H1 (cell line): ENCODE data around the gene ULBP1. TPM values are rescaled to one million over a fixed set of nuclear protein-coding genes. Genes with fewer than 3 reads are reported as not detected.

Experiments used
- CTCF ChIA-PET: fragments of 300-600 bp; sonication (Branson Sonifier 250); formaldehyde crosslinking; loops from one replicate; lab custom pipeline; 2021; ENCODE audit not compliant: partially characterized antibody; lab: Charles Lee
- POLR2A ChIA-PET: fragments of 300-600 bp; sonication (Branson Sonifier 250); formaldehyde crosslinking; loops from one replicate; lab custom pipeline; 2021; ENCODE audit warnings: inconsistent platforms; ENCODE audit not compliant: partially characterized antibody; lab: Charles Lee
- DNase-seq, 2 experiments: peaks; one replicate each; pipeline versions ENCODE4 v3.0.0 to v3.0.0-alpha.2; 2010 to 2022; ENCODE audit warnings: low spot score in 2 of 2, low read depth in 1 of 2, mixed read lengths in 1 of 2
- FAIRE-seq: peaks from 2 replicates; lab custom pipeline; 2011; peaks lifted over from hg19 to GRCh38; lab: Jason Lieb, UNC
- H2AFZ ChIP-seq: 2 replicates; pipeline ENCODE4 v1.8.1; 2012; ENCODE audit warnings: low read length, inconsistent platforms
- H2AK5ac ChIP-seq: 2 replicates; pipeline ENCODE4 v1.6.1; 2013; ENCODE audit warnings: low read depth, low read length
- H2BK120ac ChIP-seq: replicated peaks from 2 replicates; pipeline ENCODE3; 2013; ENCODE audit warnings: low read depth, low read length, inconsistent platforms
- H2BK12ac ChIP-seq: 2 replicates; pipeline ENCODE4 v1.6.1; 2013; ENCODE audit warnings: low read depth, low read length
- H2BK15ac ChIP-seq: 2 replicates; pipeline ENCODE4 v1.6.1; 2013; ENCODE audit warnings: low read length
- H2BK20ac ChIP-seq: 2 replicates; pipeline ENCODE4 v1.6.1; 2013; ENCODE audit warnings: low read length
- H2BK5ac ChIP-seq: 2 replicates; pipeline ENCODE4 v1.6.1; 2013; ENCODE audit warnings: low read depth, low read length
- H3K14ac ChIP-seq: 2 replicates; pipeline ENCODE4 v1.6.1; 2013; ENCODE audit warnings: inconsistent platforms; ENCODE audit not compliant: insufficient read length
- H3K18ac ChIP-seq: 2 replicates; pipeline ENCODE4 v1.6.1; 2013; ENCODE audit warnings: low read length; ENCODE audit errors: extremely low read depth
- H3K23ac ChIP-seq: 2 replicates; pipeline ENCODE4 v1.6.1; 2013; ENCODE audit warnings: inconsistent platforms; ENCODE audit not compliant: insufficient read length
- H3K23me2 ChIP-seq: 2 replicates; pipeline ENCODE4 v1.6.1; 2013; ENCODE audit warnings: low read depth, low read length
- H3K27ac ChIP-seq: 2 replicates; pipeline ENCODE4 v1.6.1; 2011; ENCODE audit warnings: low read depth, low read length, inconsistent platforms
- H3K27me3 ChIP-seq, 4 experiments: replicated peaks in 1 of 4; 1 replicate in 1 of 4; 2 replicates in 3 of 4; pipeline versions ENCODE4 v1.6.1 to v1.8.1; 2011 to 2013; ENCODE audit warnings: low read length in 3 of 4, mild to moderate bottlenecking in 3 of 4, inconsistent platforms in 2 of 4, mixed read lengths in 2 of 4, moderate library complexity in 1 of 4; ENCODE audit not compliant: control insufficient read depth in 3 of 4, insufficient read depth in 3 of 4; ENCODE audit errors: extremely low read depth in 1 of 4
- H3K36me3 ChIP-seq, 4 experiments: 2 replicates each; pipeline versions ENCODE4 v1.6.1 to v1.8.1; 2011 to 2013; ENCODE audit warnings: mild to moderate bottlenecking in 4 of 4, low read length in 3 of 4, moderate library complexity in 2 of 4, control low read depth in 1 of 4, inconsistent platforms in 1 of 4; ENCODE audit not compliant: insufficient read depth in 4 of 4, control insufficient read depth in 2 of 4
- H3K4ac ChIP-seq: replicated peaks from 2 replicates; pipeline ENCODE3; 2013; ENCODE audit warnings: low read length, low read depth, mixed read lengths, inconsistent platforms; ENCODE audit not compliant: insufficient read length
- H3K4me1 ChIP-seq, 4 experiments: replicated peaks in 1 of 4; 1 replicate in 1 of 4; 2 replicates in 3 of 4; pipeline versions ENCODE4 v1.6.1 to v1.8.1; 2011 to 2013; ENCODE audit warnings: low read length in 3 of 4, inconsistent platforms in 2 of 4, mixed read lengths in 1 of 4; ENCODE audit not compliant: insufficient read depth in 4 of 4, control insufficient read depth in 3 of 4
- H3K4me2 ChIP-seq, 2 experiments: 2 replicates each; pipeline versions ENCODE4 v1.6.1 to v1.8.1; 2011 to 2013; ENCODE audit warnings: low read depth in 2 of 2, low read length in 2 of 2, control low read depth in 1 of 2, inconsistent platforms in 1 of 2, mild to moderate bottlenecking in 1 of 2; ENCODE audit not compliant: insufficient read depth in 1 of 2
- H3K4me3 ChIP-seq, 4 experiments: fragments of 200-600, 300-600 bp in 1 of 4; sonication (generic), shearing (Covaris generic), sonication (Bioruptor Twin) in 1 of 4; 2 replicates each; pipeline versions ENCODE4 v1.5.1 to v1.8.1; 2011 to 2016; ENCODE audit warnings: low read length in 4 of 4, low read depth in 3 of 4, control low read depth in 2 of 4, inconsistent platforms in 2 of 4, mild to moderate bottlenecking in 2 of 4, mixed read lengths in 1 of 4, moderate library complexity in 1 of 4; ENCODE audit not compliant: insufficient read depth in 2 of 4; ENCODE audit errors: extremely low read depth in 1 of 4
- H3K56ac ChIP-seq: replicated peaks from 2 replicates; pipeline ENCODE3; 2013; ENCODE audit warnings: low read depth, mild to moderate bottlenecking, mixed read lengths, low read length, inconsistent platforms; ENCODE audit not compliant: insufficient read length
- H3K79me1 ChIP-seq: 2 replicates; pipeline ENCODE4 v1.6.1; 2013; ENCODE audit warnings: low read depth, low read length, control low read depth
- H3K79me2 ChIP-seq, 2 experiments: 2 replicates each; pipeline versions ENCODE4 v1.6.1 to v1.8.1; 2012 to 2013; ENCODE audit warnings: low read length in 2 of 2, mild to moderate bottlenecking in 2 of 2, inconsistent platforms in 1 of 2; ENCODE audit not compliant: insufficient read depth in 2 of 2, control insufficient read depth in 1 of 2
- H3K9ac ChIP-seq, 4 experiments: replicated peaks in 1 of 4; 1 replicate in 1 of 4; 2 replicates in 3 of 4; pipeline versions ENCODE4 v1.6.1 to v1.8.1; 2011 to 2013; ENCODE audit warnings: low read depth in 3 of 4, low read length in 3 of 4, control low read depth in 2 of 4, mild to moderate bottlenecking in 2 of 4, moderate library complexity in 2 of 4, inconsistent platforms in 1 of 4; ENCODE audit errors: extremely low read depth in 1 of 4
- H3K9me3 ChIP-seq, 2 experiments: 2 replicates each; pipeline versions ENCODE4 v1.6.1 to v1.8.1; 2012 to 2013; ENCODE audit warnings: mild to moderate bottlenecking in 2 of 2, moderate library complexity in 2 of 2, control low read depth in 1 of 2, inconsistent platforms in 1 of 2, low read depth in 1 of 2, low read length in 1 of 2, mixed read lengths in 1 of 2; ENCODE audit not compliant: insufficient read depth in 2 of 2
- H4K20me1 ChIP-seq, 2 experiments: replicated peaks in 1 of 2; 2 replicates each; pipeline versions ENCODE3 to v1.8.1; 2011 to 2013; ENCODE audit warnings: inconsistent platforms in 2 of 2, low read length in 2 of 2, mild to moderate bottlenecking in 1 of 2; ENCODE audit not compliant: insufficient read depth in 2 of 2, control insufficient read depth in 1 of 2
- H4K5ac ChIP-seq: 2 replicates; pipeline ENCODE4 v1.6.1; 2013; ENCODE audit warnings: low read length, low read depth, mixed read lengths, inconsistent platforms; ENCODE audit not compliant: insufficient read length
- H4K8ac ChIP-seq: 2 replicates; pipeline ENCODE4 v1.8.0; 2013; ENCODE audit warnings: mild to moderate bottlenecking, moderate library complexity, low read length, inconsistent platforms; ENCODE audit not compliant: insufficient read depth; ENCODE audit errors: extremely low read depth
- H4K91ac ChIP-seq: replicated peaks from 2 replicates; pipeline ENCODE3; 2013; ENCODE audit warnings: low read length, mixed read lengths, inconsistent platforms; ENCODE audit not compliant: insufficient read length
- CHD1 ChIP-seq: IDR thresholded peaks from 2 replicates; pipeline ENCODE4 v1.6.1; 2012; ENCODE audit warnings: low read depth, low read length, improper control_type of control experiment
- HDAC6 ChIP-seq: IDR thresholded peaks from one replicate; pipeline ENCODE4 v1.7.1; 2012; ENCODE audit warnings: low read depth, mild to moderate bottlenecking, inconsistent platforms, low read length, moderate library complexity
- SIN3A ChIP-seq, 2 experiments: IDR thresholded peaks in 1 of 2; conservative IDR thresholded peaks in 1 of 2; 2 replicates each; pipeline ENCODE4 v1.6.1; 2011 to 2012; ENCODE audit warnings: low read length in 2 of 2, improper control_type of control experiment in 1 of 2, low read depth in 1 of 2, mild to moderate bottlenecking in 1 of 2
- WGBS, 2 experiments: shearing (Covaris generic) in 1 of 2; methylation state at CpG; one replicate each; pipeline versions ENCODE4 v1.1.6 to v1.1.7; 2013 to 2015; ENCODE audit warnings: low lambda C conversion rate in 2 of 2, mixed read lengths in 2 of 2, inconsistent platforms in 1 of 2, low coverage in 1 of 2, missing lambda C conversion rate in 1 of 2; ENCODE audit not compliant: insufficient replicate concordance in 2 of 2, insufficient coverage in 1 of 2, insufficient read length in 1 of 2; ENCODE audit errors: extremely low coverage in 1 of 2, missing lambda C conversion rate in 1 of 2; 5-methylcytosine and 5-hydroxymethylcytosine counted together
- polyA plus RNA-seq, 7 experiments: library from polyadenylated mRNA; depleted of rRNA in 3 of 7; stranded (reverse) in 5 of 7; unstranded in 2 of 7; fragments of >200 nt in 5 of 7; fragments of 200-250 nt in 2 of 7; gene quantifications; 1 replicate in 5 of 7; 2 replicates in 1 of 7; 4 replicates in 1 of 7; pipeline versions ENCODE4 v1.2.1 to v1.2.3, GENCODE V29; 2011 to 2013; ENCODE audit warnings: missing spikeins in 2 of 7, mixed read lengths in 2 of 7
- total RNA-seq: library from RNA; stranded (reverse); fragmentation: NEBNext Ultra II Directional; extraction: Animal tissue kit (Norgen Biotek cat#: 25700); gene quantifications from 2 replicates; pipeline ENCODE4 v1.2.1, GENCODE V29; 2021
- TF ChIP-seq, protein P1 (sequence below): IDR thresholded peaks from 2 replicates; pipeline ENCODE4 v1.6.1; 2012; ENCODE audit warnings: inconsistent platforms
- TF ChIP-seq, protein P2 (sequence below): IDR thresholded peaks from 2 replicates; pipeline ENCODE4 v1.6.1; 2012; ENCODE audit warnings: low read length, inconsistent platforms

Gene ULBP1
- total and polyA plus RNA-seq, 2 of the 8 experiments (the other 6 are each of a cell fraction or from before 2014, with no cell fraction given): 0.32 to 0.60 TPM

DNA sequence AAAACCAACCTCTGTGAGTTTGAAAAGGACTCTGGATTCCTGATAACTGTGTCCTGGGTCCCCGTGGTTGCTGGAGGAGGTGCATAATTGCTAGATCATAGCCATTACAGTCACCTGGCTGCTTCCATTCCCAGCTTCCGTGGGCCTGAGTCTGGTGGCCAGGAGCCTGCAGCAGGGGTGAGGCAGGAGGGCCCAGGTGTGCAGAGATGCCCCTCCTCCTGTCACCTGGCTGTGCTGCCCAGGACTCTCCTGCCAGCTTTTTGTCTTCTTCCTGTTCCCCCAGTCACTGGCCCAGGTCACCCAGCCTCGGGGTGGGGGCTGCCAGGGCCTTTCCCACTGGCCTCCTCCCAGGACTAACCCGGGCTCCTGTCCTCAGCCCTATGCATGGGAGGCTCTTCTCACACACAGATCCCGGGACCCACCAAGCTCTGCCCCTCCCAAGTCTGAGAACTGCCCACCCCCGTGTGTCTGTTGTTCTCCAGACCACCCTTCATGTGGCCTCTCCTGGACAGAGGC lies 31.6 kb downstream of the ULBP1 start:
- no peak overlapping the region for H2BK20ac ChIP-seq
- H4K91ac ChIP-seq: no peak overlapping the region
- H2BK120ac ChIP-seq: no peak overlapping the region
- peaks cover 6 to 9% of the 10 kb centered on the region in 2 experiments for H4K20me1 ChIP-seq
- no peak overlapping the region for H3K9ac ChIP-seq
- no peaks in the 10 kb centered on the region for H3K79me2 ChIP-seq
- WGBS, 2 experiments: 70% methylated on average over 6 of the region's 6 CpGs; no CpG with 5 or more reads in 1 of the 2 experiments
- H3K23me2 ChIP-seq: no peaks in the 10 kb centered on the region; the same call in 1 of the 2 replicates
- H2AFZ ChIP-seq: no peak overlapping the region
- no peaks in the 10 kb centered on the region for H3K79me1 ChIP-seq
- no peak overlapping the region for H4K5ac ChIP-seq
- H3K27me3 ChIP-seq: peaks cover 27 to 51% (median 42%) of the 10 kb centered on the region in 4 experiments
- H3K9me3 ChIP-seq: no peaks in the 10 kb centered on the region
- TF ChIP-seq HDAC6 (no peak), CHD1 (no peak), SIN3A (conservative IDR thresholded peaks at IDR 0.05 in 1 of 2, IDR thresholded peaks at IDR 0.05 in 1 of 2; ENCODE audit: low read depth in 1 of 2, low read length in 2 of 2) (no peak)
- TF ChIP-seq, protein P1, sequence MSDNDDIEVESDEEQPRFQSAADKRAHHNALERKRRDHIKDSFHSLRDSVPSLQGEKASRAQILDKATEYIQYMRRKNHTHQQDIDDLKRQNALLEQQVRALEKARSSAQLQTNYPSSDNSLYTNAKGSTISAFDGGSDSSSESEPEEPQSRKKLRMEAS: no peak
- TF ChIP-seq, protein P2, sequence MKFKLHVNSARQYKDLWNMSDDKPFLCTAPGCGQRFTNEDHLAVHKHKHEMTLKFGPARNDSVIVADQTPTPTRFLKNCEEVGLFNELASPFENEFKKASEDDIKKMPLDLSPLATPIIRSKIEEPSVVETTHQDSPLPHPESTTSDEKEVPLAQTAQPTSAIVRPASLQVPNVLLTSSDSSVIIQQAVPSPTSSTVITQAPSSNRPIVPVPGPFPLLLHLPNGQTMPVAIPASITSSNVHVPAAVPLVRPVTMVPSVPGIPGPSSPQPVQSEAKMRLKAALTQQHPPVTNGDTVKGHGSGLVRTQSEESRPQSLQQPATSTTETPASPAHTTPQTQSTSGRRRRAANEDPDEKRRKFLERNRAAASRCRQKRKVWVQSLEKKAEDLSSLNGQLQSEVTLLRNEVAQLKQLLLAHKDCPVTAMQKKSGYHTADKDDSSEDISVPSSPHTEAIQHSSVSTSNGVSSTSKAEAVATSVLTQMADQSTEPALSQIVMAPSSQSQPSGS: no peak
- H3K36me3 ChIP-seq: no peaks in the 10 kb centered on the region
- H3K27ac ChIP-seq: no peak overlapping the region
- H3K4me2 ChIP-seq: no peak overlapping the region
- no peak overlapping the region for H2BK12ac ChIP-seq
- ChIA-PET CTCF (interaction anchor here (0.7 to 3.6 kb wide), 13 partner anchors 9 to 160 kb away, joined by 3 to 23 read pairs (median 4); no protein-coding TSS in a partner anchor), POLR2A (no interaction called here)
- no peak overlapping the region for H2AK5ac ChIP-seq
- no peak overlapping the region for H3K18ac ChIP-seq
- DNase-seq (peak in 1 of 2 experiments; percentile 31), FAIRE-seq (no peak)
- H3K23ac ChIP-seq: no peak overlapping the region
- no peak overlapping the region for H4K8ac ChIP-seq
- H2BK15ac ChIP-seq: no peak overlapping the region
- H3K4me3 ChIP-seq: no peak overlapping the region
- H3K56ac ChIP-seq: no peak overlapping the region
- peaks cover under 1 to 11% (median 4%) of the 10 kb centered on the region in 4 experiments; a peak in 6 of 7 replicates for H3K4me1 ChIP-seq
- H3K14ac ChIP-seq: no peak overlapping the region
- no peak overlapping the region for H2BK5ac ChIP-seq
- H3K4ac ChIP-seq: no peak overlapping the region
